Activated gamma-delta T cell treated with Interleukin-2 at 50 U/mL for 16 hours (primary cell): ENCODE data around the gene ILF3.

Source experiments
- DNase-seq: peaks from one replicate; pipeline ENCODE4 v3.0.0-alpha.2; 2020

ILF3 gene

GRCh38 chr19:10653732-10654609 is at the start of gene ILF3:
Gene ILF3, plus strand, starts transcription at chr19:10654346. Its CDS starts 16,260 bp downstream, at chr19:10670606.
- DNase-seq: peak; percentile 100

DNA sequence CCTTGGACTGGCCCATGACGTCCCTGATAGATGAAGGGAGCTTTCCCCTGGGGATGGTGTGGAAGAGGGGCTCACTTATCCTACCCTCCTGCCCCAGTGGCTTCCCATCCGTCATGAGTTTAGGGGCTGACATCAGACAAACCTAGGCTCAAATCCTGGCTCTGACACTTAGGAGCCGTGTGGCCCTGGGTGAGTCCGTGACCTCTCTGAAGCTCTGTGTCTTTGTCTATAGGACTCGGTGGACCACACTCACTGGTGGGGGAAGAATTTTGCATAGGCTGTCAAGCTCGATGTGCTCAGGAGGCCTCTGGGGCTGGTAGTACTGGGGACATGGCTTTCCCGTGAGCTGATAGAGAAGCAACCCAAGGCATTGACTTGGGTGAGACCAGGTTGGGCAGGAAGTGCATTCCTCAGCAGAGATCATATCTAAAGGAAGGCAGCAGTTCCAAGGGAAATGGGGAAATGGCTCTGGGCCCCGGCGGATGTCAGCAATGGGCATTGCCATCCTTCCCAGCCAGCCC is 49.6 kb upstream of the ILF3 start:
- no peak for DNase-seq

DNA sequence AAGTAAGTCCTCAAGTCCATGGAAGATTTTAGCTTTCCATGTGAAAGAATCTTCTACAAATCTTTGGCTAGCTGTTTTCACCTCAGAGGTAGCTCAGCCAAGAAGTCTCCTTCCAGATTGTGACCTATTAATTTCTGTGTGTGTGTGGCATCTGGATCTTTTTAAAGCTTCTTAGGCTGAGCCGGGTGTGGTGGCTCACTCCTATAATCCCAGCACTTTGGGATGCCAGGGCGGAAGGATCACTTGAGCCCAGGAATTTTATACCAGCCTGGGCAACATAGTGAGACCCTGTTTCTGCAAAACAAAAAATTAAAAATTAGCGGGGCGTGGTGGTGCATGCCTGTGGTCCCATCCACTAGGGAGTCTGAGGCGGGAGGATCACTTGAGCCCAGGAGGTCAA is 42.2 kb upstream of the ILF3 start:
- DNase-seq: no peak

DNA sequence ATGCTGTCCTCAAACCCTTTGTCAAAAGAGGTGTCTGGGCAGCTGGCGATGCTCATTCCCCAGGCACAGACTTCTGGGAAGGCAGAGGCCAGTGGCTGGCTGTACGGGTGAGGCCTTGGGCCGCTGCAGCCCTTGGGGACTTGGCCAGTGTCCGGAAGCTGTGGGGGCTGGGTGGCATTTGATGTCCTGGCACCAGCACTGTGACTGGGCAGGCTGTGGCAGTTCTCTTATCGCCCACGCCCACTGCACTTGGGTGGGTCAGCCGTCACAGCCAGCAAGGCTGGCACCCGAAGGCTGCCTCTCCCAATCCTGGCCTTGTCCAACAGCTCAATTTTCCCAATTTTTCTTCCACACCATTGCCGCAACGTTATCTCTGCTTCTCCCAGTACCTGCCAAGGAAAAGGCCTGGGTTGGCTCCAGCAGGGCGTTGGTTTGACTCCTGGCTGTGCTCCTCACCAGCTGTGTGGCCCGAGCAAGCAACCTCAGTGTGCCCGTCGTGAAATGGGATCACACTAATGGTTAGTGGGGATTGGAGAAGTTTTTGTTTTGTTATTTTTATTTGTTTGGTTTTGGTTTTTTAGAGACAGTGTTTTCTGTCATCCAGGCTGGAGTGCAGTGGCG is 41.5 kb upstream of the ILF3 start:
- no peak for DNase-seq

DNA sequence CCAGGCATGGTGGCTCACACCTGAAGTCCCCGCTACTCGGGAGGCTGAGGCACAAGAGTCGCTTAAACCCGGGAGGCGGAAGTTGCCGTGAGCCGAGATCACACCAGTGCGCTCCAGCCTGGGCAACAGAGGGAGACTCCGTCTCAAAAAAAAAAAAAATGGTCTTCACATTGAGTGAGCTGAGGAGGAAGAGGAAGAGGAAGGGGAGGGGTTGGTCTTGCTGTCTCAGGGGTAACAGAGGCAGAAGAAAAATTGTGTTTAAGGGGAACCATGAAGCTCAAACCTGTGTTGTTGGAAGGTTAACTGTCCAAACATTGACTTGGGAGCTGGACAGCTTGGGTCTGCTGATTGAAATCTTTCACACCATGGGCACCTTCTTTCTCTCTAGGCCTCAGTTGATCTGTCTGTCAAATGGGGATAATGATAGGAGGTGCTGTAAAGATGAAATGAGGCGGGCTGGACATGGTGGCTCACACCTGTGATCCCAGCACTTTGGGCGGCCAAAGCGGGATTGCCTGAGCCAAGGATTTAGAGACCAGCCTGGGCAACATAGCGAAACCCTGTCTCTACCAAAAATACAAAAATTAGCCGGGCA is 38.6 kb upstream of the ILF3 start:
- DNase-seq: no peak

GRCh38 chr19:10617409-10618121 is 36.6 kb upstream of the ILF3 start:
- DNase-seq: no peak

DNA sequence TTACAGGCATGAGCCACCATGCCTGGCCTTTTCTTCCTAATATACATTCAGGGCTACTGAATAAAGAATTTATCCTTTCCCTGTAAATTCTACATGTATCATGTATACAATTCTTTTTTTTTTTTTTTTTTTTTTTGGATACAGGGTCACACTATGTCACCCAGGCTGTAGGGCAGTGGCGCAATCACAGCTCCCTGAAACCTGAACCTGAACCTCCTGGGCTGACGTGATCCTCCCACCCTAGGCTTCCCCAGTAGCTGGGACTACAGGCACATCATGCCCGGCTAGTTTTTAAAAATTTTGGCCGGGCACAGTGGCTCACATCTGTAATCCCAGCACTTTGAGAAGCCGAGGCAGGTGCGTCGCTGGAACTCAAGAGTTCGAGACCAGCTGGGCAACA is 35.3 kb upstream of the ILF3 start:
- no peak for DNase-seq

- no peak for DNase-seq
Measured at GRCh38 chr19:10620786-10621185, 33.4 kb upstream of the ILF3 start.

DNA sequence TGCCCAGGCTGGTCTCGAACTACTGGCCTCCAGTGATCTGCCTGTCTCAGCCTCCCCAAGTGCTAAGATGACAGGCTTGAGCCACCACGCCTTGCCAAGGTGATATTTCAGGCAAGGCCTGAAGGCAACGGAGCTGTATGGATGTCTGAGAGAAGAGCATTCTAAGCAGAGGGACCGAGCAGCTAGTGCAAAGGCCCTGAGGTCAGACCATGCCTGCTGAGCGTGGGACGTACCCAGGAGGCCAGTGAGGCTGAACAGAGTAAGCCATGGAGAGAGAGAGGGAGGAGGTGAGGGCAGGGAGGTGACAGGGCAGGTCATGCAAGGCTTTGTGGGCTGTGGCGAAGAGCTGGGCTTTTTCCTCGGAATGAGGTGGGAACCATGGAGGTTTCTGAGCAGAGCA is 32.2 kb upstream of the ILF3 start:
- DNase-seq: no peak

DNA sequence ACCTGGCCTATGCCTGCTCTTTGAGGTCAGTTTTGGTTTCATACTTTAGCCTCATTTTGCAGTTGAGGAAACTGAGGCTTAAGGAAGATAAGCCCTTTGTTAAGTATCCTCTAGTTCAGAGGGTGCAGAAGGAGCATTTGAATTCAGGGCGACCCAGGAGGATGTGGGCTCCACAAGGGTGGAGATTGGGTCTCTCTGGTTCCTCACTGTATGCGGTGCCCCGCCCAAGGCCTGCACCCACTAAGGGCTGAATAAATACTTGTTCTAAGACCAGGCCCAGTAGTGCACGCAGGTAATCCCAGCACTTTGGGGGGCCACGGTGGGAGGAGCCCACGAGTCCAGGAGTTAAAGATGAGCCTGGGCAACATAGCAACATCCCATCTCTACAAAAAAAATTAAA is 29.6 kb upstream of the ILF3 start:
- DNase-seq: peak; percentile 18

GRCh38 chr19:10625003-10625761 is 29.0 kb upstream of the ILF3 start, which contains the start of gene SLC44A2:
Gene SLC44A2, plus strand, starts transcription at chr19:10625553. Its CDS starts 81 bp downstream, at chr19:10625634.
- DNase-seq: no peak

GRCh38 chr19:10625762-10626138 is 28.4 kb upstream of the ILF3 start:
- no peak for DNase-seq

DNA sequence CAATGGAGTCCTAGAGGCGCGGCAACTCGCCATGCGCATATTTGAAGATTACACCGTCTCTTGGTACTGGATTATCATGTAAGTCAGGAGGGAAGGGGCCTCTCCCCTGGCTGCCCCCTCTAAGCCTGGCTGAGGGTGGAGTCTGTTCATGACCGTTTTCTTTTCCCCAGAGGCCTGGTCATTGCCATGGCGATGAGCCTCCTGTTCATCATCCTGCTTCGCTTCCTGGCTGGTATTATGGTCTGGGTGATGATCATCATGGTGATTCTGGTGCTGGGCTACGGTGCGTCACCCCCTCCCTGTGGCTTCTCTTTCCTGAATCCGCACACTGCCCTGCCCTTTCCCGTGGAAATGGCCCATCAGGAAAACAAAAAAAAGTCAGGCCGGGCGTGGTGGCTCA is 22.3 kb upstream of the ILF3 start:
- DNase-seq: no peak

GRCh38 chr19:10634430-10634829 is 19.7 kb upstream of the ILF3 start:
- no peak for DNase-seq

DNA sequence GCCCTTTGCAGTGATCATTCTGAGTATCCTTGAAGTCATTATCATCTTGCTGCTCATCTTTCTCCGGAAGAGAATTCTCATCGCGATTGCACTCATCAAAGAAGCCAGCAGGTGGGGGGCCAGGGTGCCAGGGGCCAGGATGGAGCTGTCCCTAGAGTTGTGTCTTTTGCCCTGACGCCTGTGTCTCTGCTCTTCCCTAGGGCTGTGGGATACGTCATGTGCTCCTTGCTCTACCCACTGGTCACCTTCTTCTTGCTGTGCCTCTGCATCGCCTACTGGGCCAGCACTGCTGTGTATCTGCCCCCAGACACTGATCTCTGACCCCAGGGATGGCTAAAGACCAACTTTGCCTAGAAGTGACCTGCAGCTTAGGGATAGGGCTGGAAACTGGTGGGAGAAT is 19.2 kb upstream of the ILF3 start:
- DNase-seq: no peak

DNA sequence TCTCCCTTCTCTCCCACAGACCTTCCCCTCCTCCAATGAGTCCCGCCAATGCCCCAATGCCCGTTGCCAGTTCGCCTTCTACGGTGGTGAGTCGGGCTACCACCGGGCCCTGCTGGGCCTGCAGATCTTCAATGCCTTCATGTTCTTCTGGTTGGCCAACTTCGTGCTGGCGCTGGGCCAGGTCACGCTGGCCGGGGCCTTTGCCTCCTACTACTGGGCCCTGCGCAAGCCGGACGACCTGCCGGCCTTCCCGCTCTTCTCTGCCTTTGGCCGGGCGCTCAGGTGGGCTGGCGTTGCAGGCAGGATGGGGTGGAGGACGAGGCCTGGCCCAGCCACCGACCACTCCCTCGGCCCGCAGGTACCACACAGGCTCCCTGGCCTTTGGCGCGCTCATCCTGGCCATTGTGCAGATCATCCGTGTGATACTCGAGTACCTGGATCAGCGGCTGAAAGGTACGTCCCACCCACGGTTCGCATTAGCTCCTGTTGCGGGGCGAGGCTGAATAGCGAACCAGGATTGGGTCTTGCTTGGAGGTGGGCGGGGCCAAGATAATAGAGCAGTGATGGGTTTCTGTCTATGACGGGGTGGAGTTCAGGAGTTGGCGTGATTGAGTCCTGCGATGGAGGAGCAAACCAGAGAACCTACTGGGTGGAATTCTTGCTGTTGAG is 17.7 kb upstream of the ILF3 start:
- no peak for DNase-seq

GRCh38 chr19:10637894-10638293 is 16.3 kb upstream of the ILF3 start:
- no peak for DNase-seq

DNA sequence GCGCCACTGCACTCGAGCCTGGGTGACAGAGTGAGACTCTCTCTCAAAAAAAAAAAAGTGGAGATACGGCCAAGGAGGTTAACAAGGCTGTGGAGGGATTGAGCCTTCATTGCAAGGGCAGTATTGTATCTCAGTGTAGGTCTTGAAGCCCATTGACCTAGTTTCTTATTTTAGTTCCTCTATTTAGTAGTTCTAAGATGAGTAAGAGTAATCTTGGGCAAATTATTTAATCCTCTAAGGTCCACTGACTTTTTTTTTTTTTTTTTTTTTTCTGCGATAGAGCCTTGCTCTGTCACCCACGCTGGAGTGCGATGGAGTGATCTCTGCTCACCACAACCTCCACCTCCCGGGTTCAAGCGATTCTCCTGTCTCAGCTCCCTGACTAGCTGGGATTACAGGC is 14.3 kb upstream of the ILF3 start:
- no peak for DNase-seq

- DNase-seq: no peak
Measured at GRCh38 chr19:10640361-10640760, 13.8 kb upstream of the ILF3 start.

- DNase-seq: no peak
Measured at GRCh38 chr19:10641248-10641647, 12.9 kb upstream of the ILF3 start.

DNA sequence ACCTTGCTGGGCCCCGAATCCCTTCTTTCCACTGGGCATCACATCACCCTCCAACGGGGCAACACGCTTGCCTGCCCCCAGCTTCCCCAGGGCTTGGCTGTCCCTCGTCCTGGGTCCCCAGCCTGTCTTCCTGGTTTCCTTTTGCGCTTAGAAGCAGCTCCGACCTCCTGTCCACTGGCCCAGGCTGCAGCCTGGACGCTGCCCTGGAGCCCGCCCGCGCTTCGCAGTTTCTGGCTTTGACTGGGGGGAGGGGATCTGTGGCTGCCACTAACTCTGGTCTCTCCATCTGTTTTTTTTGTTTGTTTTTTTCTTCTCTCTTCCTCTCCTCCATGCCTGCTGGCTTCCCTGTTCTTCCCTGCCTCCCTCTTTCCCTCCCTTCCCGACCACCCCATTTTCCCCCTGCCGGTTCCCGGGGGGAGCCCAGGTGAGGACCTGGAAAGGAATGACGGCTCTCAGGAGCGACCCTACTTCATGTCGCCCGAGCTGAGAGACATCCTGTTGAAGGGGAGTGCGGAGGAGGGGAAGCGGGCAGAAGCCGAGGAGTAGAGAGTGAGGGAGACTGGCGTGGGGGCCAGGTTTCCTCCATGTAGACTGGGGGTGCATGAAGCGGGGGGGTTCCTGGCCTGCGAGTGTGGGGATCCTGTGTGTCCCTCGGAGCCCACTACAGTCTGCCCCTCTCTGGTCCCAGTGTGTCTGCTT is 11.5 kb upstream of the ILF3 start:
- no peak for DNase-seq
